ENCODE results near the gene TGFBRAP1. TPM values are rescaled to one million over a fixed set of nuclear protein-coding genes. Genes with fewer than 3 reads are reported as not detected.
A peak's percentile ranks its signal among the peaks of the same experiment; 100 is the strongest.

Gene TGFBRAP1
- total and polyA plus RNA-seq, 9 donors: 7.2 to 19.1 (median 16.4) TPM

DNA sequence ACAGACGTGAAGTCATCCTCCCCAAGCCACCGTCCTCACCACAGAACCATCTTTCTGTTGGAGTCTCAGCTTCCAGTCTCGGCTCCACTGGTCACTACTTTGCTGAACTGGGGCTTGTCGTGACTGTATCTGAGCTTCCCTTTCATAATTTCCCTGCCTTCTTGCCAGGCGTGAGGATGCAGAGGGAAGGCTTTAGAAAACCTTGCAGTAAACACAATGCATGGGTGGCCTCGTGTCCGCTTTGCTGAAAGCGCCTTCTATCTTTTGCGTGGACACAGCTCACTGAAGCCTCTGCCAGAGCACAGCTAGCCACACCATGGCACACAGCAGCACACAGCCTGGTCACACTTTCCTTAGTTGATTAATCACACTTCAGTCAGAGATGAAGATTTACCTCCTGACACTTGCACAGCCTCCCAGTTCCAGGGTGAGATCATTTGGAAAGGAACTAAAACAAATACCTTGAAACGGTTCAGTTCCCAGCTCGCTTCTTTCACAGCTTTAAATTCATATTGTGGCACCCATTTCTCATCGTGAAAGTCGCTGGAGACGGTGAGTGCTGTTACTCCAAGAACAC is 90.8 kb downstream of the TGFBRAP1 start:
- no peaks in the 10 kb centered on the region for H3K4me1 ChIP-seq (ENCODE audit: insufficient read depth)
- 68 to 76% (median 74%) methylated on average over 14 of the region's 14 CpGs for WGBS, 3 donors
- no peaks in the 10 kb centered on the region for H3K9me3 ChIP-seq
- intact Hi-C loops (cut with DNase I): loop anchor here (5.0 to 10.0 kb wide), 3 partner anchors 121 to 126 kb away; no protein-coding TSS in a partner anchor
- DNase-seq: no peak
- H3K27ac ChIP-seq: no peak overlapping the region
- H3K36me3 ChIP-seq: no peaks in the 10 kb centered on the region
- TF ChIP-seq POLR2A (IDR thresholded peaks at IDR 0.05) (no peak), EP300 (IDR thresholded peaks at IDR 0.05) (no peak), CTCF (IDR thresholded peaks at IDR 0.05) (no peak)
- no peak overlapping the region for H3K4me3 ChIP-seq
- no peaks in the 10 kb centered on the region for H3K27me3 ChIP-seq

GRCh38 chr2:105237045-105237765 is 92.3 kb downstream of the TGFBRAP1 start:
- 84 to 86% (median 84%) methylated on average over 41 of the region's 41 CpGs for WGBS, 3 donors
- intact Hi-C loops (cut with DNase I): loop anchor here (5.0 to 10.0 kb wide), 3 partner anchors 120 to 125 kb away; no protein-coding TSS in a partner anchor
- Histone ChIP-seq H3K9me3 (no peaks in the 10 kb centered on the region), H3K36me3 (no peaks in the 10 kb centered on the region), H3K27me3 (no peaks in the 10 kb centered on the region), H3K4me3 (no peak overlapping the region), H3K4me1 (ENCODE audit: insufficient read depth) (no peaks in the 10 kb centered on the region), H3K27ac (no peak overlapping the region)
- no peak for DNase-seq
- TF ChIP-seq POLR2A (IDR thresholded peaks at IDR 0.05) (no peak), EP300 (IDR thresholded peaks at IDR 0.05) (no peak), CTCF (IDR thresholded peaks at IDR 0.05) (no peak)

DNA sequence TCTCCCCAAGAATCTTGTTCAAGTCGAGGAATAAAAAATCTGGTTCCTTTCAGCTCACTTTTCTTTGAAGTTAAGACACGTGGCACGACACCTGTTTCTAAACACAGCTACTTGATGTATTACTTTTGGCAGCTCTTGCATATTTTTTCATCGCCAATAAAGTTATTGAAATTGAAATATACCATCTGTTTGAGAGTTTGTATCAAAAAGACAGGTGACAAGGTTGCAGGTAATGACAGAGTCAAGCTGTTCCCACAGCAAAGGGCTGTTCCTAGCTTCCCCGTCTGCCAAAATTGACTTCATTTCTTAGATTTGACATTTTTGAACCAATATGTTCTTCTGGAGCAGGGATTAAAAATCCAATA is 93.5 kb downstream of the TGFBRAP1 start:
- DNase-seq: no peak
- no peak overlapping the region for H3K27ac ChIP-seq
- H3K9me3 ChIP-seq: no peaks in the 10 kb centered on the region
- no peaks in the 10 kb centered on the region for H3K27me3 ChIP-seq
- no peaks in the 10 kb centered on the region for H3K4me1 ChIP-seq (ENCODE audit: insufficient read depth)
- intact Hi-C loops (cut with DNase I): loop anchor here (5.0 to 10.0 kb wide), 3 partner anchors 119 to 124 kb away; no protein-coding TSS in a partner anchor
- TF ChIP-seq POLR2A (IDR thresholded peaks at IDR 0.05) (no peak), CTCF (IDR thresholded peaks at IDR 0.05) (no peak), EP300 (IDR thresholded peaks at IDR 0.05) (no peak)
- no peaks in the 10 kb centered on the region for H3K36me3 ChIP-seq
- 24 to 30% (median 28%) methylated on average over 5 of the region's 5 CpGs for WGBS, 3 donors
- H3K4me3 ChIP-seq: no peak overlapping the region

GRCh38 chr2:105235388-105236059 is 94.0 kb downstream of the TGFBRAP1 start:
- Histone ChIP-seq H3K4me3 (no peak overlapping the region), H3K27me3 (no peaks in the 10 kb centered on the region), H3K27ac (no peak overlapping the region), H3K36me3 (no peaks in the 10 kb centered on the region), H3K9me3 (no peaks in the 10 kb centered on the region), H3K4me1 (ENCODE audit: insufficient read depth) (no peaks in the 10 kb centered on the region)
- peak; percentile 46 to 72 (median 52) for DNase-seq
- TF ChIP-seq POLR2A (IDR thresholded peaks at IDR 0.05) (no peak), CTCF (IDR thresholded peaks at IDR 0.05) (no peak), EP300 (IDR thresholded peaks at IDR 0.05) (no peak)
- WGBS, 3 donors: 13 to 17% (median 14%) methylated on average over 12 of the region's 12 CpGs
- intact Hi-C loops (cut with DNase I): loop anchor here (5.0 to 10.0 kb wide), 3 partner anchors 118 to 123 kb away; no protein-coding TSS in a partner anchor
